H1 (cell line): ENCODE data around the gene NECAB3. TPM values are rescaled to one million over a fixed set of nuclear protein-coding genes. Genes with fewer than 3 reads are reported as not detected.

Experiments
- polyA plus RNA-seq, 7 experiments: library from polyadenylated mRNA; depleted of rRNA in 3 of 7; stranded (reverse) in 5 of 7; unstranded in 2 of 7; fragments of >200 nt in 5 of 7; fragments of 200-250 nt in 2 of 7; gene quantifications; 1 replicate in 5 of 7; 2 replicates in 1 of 7; 4 replicates in 1 of 7; pipeline versions ENCODE4 v1.2.1 to v1.2.3, GENCODE V29; 2011 to 2013; ENCODE audit warnings: missing spikeins in 2 of 7, mixed read lengths in 2 of 7
- total RNA-seq: library from RNA; stranded (reverse); fragmentation: NEBNext Ultra II Directional; extraction: Animal tissue kit (Norgen Biotek cat#: 25700); gene quantifications from 2 replicates; pipeline ENCODE4 v1.2.1, GENCODE V29; 2021
- TF ChIP-seq, protein P1 (sequence below): fragments of 300-600 bp; sonication (generic); IDR thresholded peaks from 2 replicates; pipeline ENCODE4 v1.7.1; 2012; ENCODE audit warnings: low read length, moderate library complexity, mild to moderate bottlenecking, inconsistent platforms; ENCODE audit not compliant: insufficient replicate concordance

NECAB3 gene
- total and polyA plus RNA-seq, 2 of the 8 experiments (the other 6 are each of a cell fraction or from before 2014, with no cell fraction given), result 20.5 to 46.2 TPM

DNA sequence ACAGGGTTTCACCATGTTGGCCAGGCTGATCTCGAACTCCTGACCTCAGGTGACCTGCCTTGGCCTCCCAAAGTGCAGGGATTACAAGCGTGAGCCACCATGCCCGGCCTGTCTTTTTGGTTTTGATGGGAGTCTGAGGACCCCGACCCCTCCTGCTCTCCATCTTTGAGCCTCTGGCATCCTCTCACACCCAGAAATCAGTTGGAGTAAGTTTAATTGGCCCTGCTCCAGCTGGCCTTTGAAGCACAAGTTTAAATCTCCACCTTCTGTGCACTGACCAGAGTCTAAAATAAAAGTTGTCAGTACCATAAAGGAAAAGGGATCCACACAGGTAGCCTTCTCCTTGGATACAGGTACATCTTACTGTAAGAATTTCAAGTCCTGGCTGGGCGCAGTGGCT lies 28.0 kb downstream of the NECAB3 start (continued):
- TF ChIP-seq, protein P1, sequence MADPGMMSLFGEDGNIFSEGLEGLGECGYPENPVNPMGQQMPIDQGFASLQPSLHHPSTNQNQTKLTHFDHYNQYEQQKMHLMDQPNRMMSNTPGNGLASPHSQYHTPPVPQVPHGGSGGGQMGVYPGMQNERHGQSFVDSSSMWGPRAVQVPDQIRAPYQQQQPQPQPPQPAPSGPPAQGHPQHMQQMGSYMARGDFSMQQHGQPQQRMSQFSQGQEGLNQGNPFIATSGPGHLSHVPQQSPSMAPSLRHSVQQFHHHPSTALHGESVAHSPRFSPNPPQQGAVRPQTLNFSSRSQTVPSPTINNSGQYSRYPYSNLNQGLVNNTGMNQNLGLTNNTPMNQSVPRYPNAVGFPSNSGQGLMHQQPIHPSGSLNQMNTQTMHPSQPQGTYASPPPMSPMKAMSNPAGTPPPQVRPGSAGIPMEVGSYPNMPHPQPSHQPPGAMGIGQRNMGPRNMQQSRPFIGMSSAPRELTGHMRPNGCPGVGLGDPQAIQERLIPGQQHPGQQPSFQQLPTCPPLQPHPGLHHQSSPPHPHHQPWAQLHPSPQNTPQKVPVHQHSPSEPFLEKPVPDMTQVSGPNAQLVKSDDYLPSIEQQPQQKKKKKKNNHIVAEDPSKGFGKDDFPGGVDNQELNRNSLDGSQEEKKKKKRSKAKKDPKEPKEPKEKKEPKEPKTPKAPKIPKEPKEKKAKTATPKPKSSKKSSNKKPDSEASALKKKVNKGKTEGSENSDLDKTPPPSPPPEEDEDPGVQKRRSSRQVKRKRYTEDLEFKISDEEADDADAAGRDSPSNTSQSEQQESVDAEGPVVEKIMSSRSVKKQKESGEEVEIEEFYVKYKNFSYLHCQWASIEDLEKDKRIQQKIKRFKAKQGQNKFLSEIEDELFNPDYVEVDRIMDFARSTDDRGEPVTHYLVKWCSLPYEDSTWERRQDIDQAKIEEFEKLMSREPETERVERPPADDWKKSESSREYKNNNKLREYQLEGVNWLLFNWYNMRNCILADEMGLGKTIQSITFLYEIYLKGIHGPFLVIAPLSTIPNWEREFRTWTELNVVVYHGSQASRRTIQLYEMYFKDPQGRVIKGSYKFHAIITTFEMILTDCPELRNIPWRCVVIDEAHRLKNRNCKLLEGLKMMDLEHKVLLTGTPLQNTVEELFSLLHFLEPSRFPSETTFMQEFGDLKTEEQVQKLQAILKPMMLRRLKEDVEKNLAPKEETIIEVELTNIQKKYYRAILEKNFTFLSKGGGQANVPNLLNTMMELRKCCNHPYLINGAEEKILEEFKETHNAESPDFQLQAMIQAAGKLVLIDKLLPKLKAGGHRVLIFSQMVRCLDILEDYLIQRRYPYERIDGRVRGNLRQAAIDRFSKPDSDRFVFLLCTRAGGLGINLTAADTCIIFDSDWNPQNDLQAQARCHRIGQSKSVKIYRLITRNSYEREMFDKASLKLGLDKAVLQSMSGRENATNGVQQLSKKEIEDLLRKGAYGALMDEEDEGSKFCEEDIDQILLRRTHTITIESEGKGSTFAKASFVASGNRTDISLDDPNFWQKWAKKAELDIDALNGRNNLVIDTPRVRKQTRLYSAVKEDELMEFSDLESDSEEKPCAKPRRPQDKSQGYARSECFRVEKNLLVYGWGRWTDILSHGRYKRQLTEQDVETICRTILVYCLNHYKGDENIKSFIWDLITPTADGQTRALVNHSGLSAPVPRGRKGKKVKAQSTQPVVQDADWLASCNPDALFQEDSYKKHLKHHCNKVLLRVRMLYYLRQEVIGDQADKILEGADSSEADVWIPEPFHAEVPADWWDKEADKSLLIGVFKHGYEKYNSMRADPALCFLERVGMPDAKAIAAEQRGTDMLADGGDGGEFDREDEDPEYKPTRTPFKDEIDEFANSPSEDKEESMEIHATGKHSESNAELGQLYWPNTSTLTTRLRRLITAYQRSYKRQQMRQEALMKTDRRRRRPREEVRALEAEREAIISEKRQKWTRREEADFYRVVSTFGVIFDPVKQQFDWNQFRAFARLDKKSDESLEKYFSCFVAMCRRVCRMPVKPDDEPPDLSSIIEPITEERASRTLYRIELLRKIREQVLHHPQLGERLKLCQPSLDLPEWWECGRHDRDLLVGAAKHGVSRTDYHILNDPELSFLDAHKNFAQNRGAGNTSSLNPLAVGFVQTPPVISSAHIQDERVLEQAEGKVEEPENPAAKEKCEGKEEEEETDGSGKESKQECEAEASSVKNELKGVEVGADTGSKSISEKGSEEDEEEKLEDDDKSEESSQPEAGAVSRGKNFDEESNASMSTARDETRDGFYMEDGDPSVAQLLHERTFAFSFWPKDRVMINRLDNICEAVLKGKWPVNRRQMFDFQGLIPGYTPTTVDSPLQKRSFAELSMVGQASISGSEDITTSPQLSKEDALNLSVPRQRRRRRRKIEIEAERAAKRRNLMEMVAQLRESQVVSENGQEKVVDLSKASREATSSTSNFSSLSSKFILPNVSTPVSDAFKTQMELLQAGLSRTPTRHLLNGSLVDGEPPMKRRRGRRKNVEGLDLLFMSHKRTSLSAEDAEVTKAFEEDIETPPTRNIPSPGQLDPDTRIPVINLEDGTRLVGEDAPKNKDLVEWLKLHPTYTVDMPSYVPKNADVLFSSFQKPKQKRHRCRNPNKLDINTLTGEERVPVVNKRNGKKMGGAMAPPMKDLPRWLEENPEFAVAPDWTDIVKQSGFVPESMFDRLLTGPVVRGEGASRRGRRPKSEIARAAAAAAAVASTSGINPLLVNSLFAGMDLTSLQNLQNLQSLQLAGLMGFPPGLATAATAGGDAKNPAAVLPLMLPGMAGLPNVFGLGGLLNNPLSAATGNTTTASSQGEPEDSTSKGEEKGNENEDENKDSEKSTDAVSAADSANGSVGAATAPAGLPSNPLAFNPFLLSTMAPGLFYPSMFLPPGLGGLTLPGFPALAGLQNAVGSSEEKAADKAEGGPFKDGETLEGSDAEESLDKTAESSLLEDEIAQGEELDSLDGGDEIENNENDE, result no peak
